Lower leg skin (tissue), 4 donors: Measurements from ENCODE around the gene SLC9A5. TPM values are rescaled to one million over a fixed set of nuclear protein-coding genes. Genes with fewer than 3 reads are reported as not detected.

Experiments used
- DNase-seq, 2 donors: peaks; one replicate each; pipeline ENCODE4 v3.0.0-alpha.2; 2019; ENCODE audit warnings: low spot score in 2 of 2
- H3K4me3 ChIP-seq: fragments of 200-600 bp; sonication (generic); 2 replicates; pipeline ENCODE4 v1.5.1; 2017; ENCODE audit warnings: mild to moderate bottlenecking, low read depth; ENCODE audit not compliant: poor library complexity, severe bottlenecking
- POLR2A ChIP-seq, 2 donors: fragments of 450-650 bp; IDR thresholded peaks; one replicate each; pipeline ENCODE4 v1.6.1; 2016 to 2017; ENCODE audit warnings: antibody characterized with exemption in 2 of 2, mild to moderate bottlenecking in 1 of 2, moderate library complexity in 1 of 2
- WGBS, 2 donors: methylation state at CpG; one replicate each; pipeline ENCODE4 v1.1.5; 2018; 5-methylcytosine and 5-hydroxymethylcytosine counted together
- intact Hi-C: fragments of 100-400 bp; cut with DNase I; formaldehyde crosslinking; loops from one replicate; pipeline ENCODE4 v1.15.0; 2023; ENCODE audit warnings: low total_unique reads
- total RNA-seq, 4 donors: library from RNA; depleted of rRNA; stranded (reverse); fragments of >200 nt; gene quantifications; one replicate each; pipeline ENCODE4 v1.1.0, GENCODE V29; 2016
- TF ChIP-seq, protein P1 (sequence below), 3 donors: fragments of 450-650 bp; IDR thresholded peaks; one replicate each; pipeline ENCODE4 v1.5.1; 2016; ENCODE audit warnings: antibody characterized with exemption in 3 of 3, mild to moderate bottlenecking in 3 of 3, moderate library complexity in 2 of 3

SLC9A5 gene
- total RNA-seq, 4 donors from 2014 or later = 0.04 to 0.83 (median 0.64) TPM

DNA sequence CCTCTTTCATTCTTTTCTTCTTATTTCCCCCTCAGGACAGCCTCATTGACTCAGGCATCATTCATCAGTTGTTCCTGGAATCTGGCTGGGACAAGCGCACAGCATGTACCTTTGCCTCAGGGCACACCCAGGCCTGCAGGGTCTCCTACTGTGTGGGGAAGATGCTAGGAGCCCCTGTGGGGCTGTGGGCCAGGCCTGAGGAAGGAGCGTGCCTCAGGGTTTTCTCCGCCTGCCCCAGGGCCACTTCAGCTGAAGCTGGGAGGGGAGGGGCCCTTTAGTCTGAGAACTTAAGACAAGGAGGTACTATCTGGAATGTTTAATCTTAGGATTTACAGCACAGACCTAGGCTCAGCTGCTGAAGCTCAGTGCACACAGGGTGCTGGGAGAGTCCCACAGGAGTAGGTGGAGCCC is 41.9 kb upstream of the SLC9A5 start:
- no peak for TF ChIP-seq POLR2A (IDR thresholded peaks at IDR 0.05)
- TF ChIP-seq, protein P1, sequence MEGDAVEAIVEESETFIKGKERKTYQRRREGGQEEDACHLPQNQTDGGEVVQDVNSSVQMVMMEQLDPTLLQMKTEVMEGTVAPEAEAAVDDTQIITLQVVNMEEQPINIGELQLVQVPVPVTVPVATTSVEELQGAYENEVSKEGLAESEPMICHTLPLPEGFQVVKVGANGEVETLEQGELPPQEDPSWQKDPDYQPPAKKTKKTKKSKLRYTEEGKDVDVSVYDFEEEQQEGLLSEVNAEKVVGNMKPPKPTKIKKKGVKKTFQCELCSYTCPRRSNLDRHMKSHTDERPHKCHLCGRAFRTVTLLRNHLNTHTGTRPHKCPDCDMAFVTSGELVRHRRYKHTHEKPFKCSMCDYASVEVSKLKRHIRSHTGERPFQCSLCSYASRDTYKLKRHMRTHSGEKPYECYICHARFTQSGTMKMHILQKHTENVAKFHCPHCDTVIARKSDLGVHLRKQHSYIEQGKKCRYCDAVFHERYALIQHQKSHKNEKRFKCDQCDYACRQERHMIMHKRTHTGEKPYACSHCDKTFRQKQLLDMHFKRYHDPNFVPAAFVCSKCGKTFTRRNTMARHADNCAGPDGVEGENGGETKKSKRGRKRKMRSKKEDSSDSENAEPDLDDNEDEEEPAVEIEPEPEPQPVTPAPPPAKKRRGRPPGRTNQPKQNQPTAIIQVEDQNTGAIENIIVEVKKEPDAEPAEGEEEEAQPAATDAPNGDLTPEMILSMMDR (IDR thresholded peaks at IDR 0.05) = no peak
- no peak for DNase-seq
- no peak overlapping the region for H3K4me3 ChIP-seq
- WGBS, 2 donors = 92 to 93% methylated on average over 3 of the region's 3 CpGs
- intact Hi-C loops = no loop called here

DNA sequence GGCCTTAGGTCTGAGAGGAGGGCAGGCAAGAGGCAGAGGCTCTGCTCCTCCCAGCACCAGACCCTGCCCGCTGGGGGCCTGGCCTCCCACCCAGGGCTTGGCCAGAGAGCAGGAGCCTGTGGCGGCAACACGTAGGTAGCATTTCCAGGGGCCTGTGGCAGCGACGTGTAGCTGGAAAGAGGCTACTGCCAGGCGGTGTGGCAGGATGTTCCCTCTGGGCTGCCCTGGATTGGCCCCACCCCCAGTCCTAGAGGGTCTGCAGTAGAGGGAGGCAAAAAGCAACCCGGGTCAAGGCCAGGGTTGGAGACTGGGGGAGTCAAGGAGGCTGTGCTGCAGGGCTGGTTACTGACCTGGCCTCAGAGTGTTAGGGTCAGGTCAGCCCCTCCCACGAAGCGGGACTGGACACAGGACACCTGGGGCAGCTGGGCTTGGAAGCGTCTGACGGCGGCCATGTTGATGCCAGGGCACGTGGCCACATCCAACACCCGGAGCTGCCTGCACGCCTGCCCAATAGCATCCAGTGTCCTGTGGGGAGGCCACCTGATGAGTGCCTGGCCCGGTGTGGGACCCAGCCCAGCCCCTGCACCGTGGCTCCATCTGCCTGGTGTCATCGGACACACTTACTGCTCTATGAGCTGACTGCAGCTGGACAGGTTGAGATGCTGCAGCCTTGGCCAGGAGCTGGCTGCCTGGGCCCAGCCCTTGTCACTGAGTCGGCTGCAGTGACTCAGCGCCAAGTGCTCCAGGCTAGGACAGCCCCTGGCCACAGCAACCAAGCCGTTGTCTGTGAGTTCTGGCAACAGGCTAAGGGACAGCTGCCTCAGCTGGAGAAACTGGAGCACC is 41.3 kb upstream of the SLC9A5 start:
- H3K4me3 ChIP-seq = no peak overlapping the region
- no peak for DNase-seq
- intact Hi-C loops = no loop called here
- TF ChIP-seq POLR2A (IDR thresholded peaks at IDR 0.05) = no peak
- TF ChIP-seq, protein P1 (IDR thresholded peaks at IDR 0.05) = no peak
- WGBS, 2 donors = 63 to 76% methylated on average over 6 to 19 of the region's 21 CpGs

DNA sequence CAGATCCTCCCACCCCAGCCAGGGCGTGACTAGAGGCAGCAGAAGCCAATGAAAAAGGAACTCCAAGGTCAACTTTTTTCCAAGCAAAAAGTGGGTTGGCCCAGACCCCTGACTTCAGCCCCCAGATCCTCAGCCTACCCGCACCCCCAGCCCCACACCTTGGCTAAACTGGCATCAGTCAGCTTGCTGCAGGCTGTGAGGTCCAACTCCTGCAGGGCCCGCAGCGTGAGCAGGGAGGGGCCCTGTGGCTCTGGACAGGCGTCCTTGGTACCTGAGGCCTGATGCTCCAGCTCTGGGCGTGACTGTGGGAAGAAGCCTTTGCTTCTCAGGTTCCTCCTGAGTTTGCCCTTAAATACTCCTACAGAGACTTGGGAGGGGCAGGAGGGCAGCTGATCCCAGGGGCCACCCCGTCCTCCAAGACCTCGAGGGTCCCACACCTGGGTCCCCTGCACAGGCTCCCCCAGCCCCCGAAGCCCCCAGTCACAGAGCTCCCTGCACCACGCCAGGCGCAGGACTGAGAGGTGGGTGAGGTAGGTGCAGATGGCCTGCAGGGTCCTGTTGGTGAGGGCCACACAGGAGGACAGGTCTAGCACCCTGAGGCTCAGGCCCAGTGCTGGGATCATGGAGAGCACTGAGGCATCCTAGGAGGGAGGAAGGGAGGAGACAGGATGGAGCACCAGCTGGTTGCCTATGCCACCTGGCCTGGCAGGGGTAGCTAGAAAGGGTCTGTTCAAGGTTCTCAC is 40.5 kb upstream of the SLC9A5 start:
- TF ChIP-seq POLR2A (IDR thresholded peaks at IDR 0.05) = no peak
- TF ChIP-seq, protein P1 (IDR thresholded peaks at IDR 0.05) = no peak
- intact Hi-C loops = no loop called here
- no peak overlapping the region for H3K4me3 ChIP-seq
- 85 to 87% methylated on average over 8 to 11 of the region's 11 CpGs for whole genome bisulfite sequencing, 2 donors
- no peak for DNase-seq

DNA sequence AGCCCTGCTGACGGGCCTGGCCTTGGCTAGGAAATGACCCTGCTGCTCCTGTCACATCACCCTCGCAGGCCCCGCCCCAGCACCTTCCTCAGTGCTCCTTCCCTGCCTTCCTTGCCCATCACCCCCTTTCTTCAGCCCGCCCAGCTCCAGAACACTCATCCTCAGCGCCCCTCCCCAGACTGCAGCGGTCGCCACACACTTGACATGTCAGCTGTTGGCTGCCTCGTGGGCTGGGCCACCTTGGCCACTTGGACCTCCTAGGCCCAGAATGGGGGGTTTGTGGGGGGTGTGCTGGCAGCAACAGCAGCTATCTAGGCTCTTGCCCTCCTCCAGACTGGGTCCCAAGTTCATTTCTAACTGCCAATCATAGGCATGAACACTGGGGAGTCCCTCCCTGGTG is 39.2 kb upstream of the SLC9A5 start:
- TF ChIP-seq, protein P1 (IDR thresholded peaks at IDR 0.05) = no peak
- TF ChIP-seq POLR2A (IDR thresholded peaks at IDR 0.05) = no peak
- 91 to 95% methylated on average over 8 of the region's 8 CpGs for WGBS, 2 donors
- no peak for DNase-seq
- intact Hi-C loops = no loop called here
- H3K4me3 ChIP-seq = no peak overlapping the region

DNA sequence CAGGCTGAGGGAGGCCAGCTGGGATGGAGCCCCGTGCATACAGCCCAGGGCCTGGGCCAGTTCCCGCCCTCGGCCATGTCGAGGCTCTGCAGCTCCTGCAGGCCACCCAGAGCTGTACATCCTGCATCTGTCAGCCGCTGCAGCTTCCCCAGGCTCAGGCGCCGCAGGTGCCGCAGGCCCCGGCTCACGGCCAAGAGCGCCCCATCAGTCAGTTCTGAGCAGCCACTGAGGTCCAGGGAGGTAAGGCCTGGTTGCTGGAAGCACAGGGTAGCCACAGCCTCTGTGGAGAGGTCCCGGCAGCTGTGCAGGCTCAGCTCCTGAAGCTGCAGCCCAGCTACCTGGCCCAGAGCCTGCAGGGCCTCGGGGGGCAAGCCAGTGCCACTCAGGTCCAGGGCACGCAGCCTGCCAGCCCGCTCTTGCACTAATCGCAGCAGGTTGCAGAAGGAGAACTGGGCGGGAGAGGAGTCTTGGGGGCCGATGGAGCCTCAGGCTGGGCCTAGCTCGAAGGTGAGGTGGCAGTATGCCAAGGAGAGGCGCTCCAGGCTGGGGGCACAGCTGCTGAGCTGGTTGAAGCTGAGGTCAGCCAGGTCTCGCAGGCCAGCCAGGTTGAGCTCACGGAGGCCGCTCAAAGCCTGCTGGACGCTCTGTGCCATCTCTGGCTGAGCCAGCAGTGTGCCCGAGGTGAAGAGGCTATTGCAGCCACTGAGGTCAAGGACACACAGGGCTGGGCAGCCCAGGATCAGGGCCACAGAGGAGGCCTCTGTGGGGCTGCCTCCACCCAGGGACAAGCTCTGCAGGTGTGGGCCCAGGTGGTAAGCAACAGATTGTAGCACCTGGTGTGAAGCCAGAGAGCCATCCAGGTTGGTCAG is 38.5 kb upstream of the SLC9A5 start:
- DNase-seq = no peak
- WGBS, 2 donors = 86 to 90% methylated on average over 10 to 23 of the region's 25 CpGs
- TF ChIP-seq, protein P1 (IDR thresholded peaks at IDR 0.05) = no peak
- TF ChIP-seq POLR2A (IDR thresholded peaks at IDR 0.05) = no peak
- no peak overlapping the region for H3K4me3 ChIP-seq
- intact Hi-C loops = no loop called here
